ENCODE results near the gene PCDHA8. TPM values are rescaled to one million over a fixed set of nuclear protein-coding genes. Genes with fewer than 3 reads are reported as not detected.
"Not testable (repeated sequence)": the region's sequence is repeated elsewhere in the genome, so short reads cannot be mapped to it uniquely, and the experiment has no call there.

Gene PCDHA8
- total RNA-seq, 1 experiment from 2014 or later: 0.11 TPM

- Histone ChIP-seq H3K79me2 (ENCODE audit: low read length) (peaks cover 9% of the 10 kb centered on the region; the same call in 1 of the 2 replicates), H3K9me2 (replicated peaks; ENCODE audit: low read length) (no peaks in the 10 kb centered on the region), H3K27me3 (ENCODE audit: low read length) (no peaks in the 10 kb centered on the region), H3K4me1 (ENCODE audit: insufficient read depth, low read length) (peaks cover 14% of the 10 kb centered on the region), H3K36me3 (ENCODE audit: low read depth, low read length) (no peaks in the 10 kb centered on the region), H2AFZ (ENCODE audit: low read length) (peak within 1 kb of the TSS; percentile 96), H4K20me1 (ENCODE audit: low read length) (no peaks in the 10 kb centered on the region), H3K4me2 (ENCODE audit: low read length) (peak within 1 kb of the TSS; percentile 89), H3K27ac (ENCODE audit: low read length) (peak within 1 kb of the TSS; percentile 42; the same call in 1 of the 2 replicates), H3K9ac (ENCODE audit: low read length) (peak within 1 kb of the TSS; percentile 70), H3K9me3 (ENCODE audit: low read length) (no peaks in the 10 kb centered on the region), H3K4me3 (ENCODE audit: low read length) (peak within 1 kb of the TSS; percentile 86), H3F3A (ENCODE audit: low read length, unreplicated experiment) (no peaks in the 10 kb centered on the region)
- POLR2A ChIA-PET (ENCODE audit: unreplicated experiment): interaction anchor here (0.7 kb wide), 1 partner anchor 52 kb away, joined by 3 read pairs; no protein-coding TSS in a partner anchor
- peak; percentile 82 for DNase-seq
- intact Hi-C loops (cut with micrococcal nuclease): loop anchor here (1.0 to 2.0 kb wide), 4 partner anchors 34 to 165 kb away; partner anchors contain the start of genes PCDHA4, PCDHA8 and PCDHAC1
- CTCF ChIA-PET: interaction anchor here (0.5 to 1.4 kb wide), 3 partner anchors 34 to 165 kb away, joined by 4 to 17 read pairs (median 4); partner anchors contain the start of gene PCDHAC2
- TF ChIP-seq CTCF (conservative IDR thresholded peaks at IDR 0.05; ENCODE audit: low read depth, low read length): peak; percentile 67
- no peak for TF ChIP-seq EZH2phosphoT487 (IDR thresholded peaks at IDR 0.05; ENCODE audit: borderline replicate concordance, low read length)
- TF ChIP-seq EZH2 (IDR thresholded peaks at IDR 0.05; ENCODE audit: low read length, unreplicated experiment): no peak
- TSS peak; percentile 87 for BruUV-seq (replicated peaks)
- ATAC-seq: peak; percentile 80
Observed at GRCh38 chr5:140875085-140876065, 34.4 kb downstream of the PCDHA8 start, which contains the start of gene PCDHA12. PCDHA12 (plus strand) TSS chr5:140875308; CDS start chr5:140875473, 165 bp downstream.

GRCh38 chr5:140876541-140877261 is 35.7 kb downstream of the PCDHA8 start:
- POLR2A ChIA-PET (ENCODE audit: unreplicated experiment); DNase-seq; H2AFZ ChIP-seq (ENCODE audit: low read length); H3K9me3 ChIP-seq (ENCODE audit: low read length); H4K20me1 ChIP-seq (ENCODE audit: low read length); ATAC-seq; H3F3A ChIP-seq (ENCODE audit: low read length, unreplicated experiment); H3K27me3 ChIP-seq (ENCODE audit: low read length); H3K79me2 ChIP-seq (ENCODE audit: low read length); H3K9ac ChIP-seq (ENCODE audit: low read length); H3K9me2 ChIP-seq (replicated peaks; ENCODE audit: low read length); CTCF ChIA-PET; H3K36me3 ChIP-seq (ENCODE audit: low read depth, low read length); BruUV-seq (replicated peaks); H3K4me3 ChIP-seq (ENCODE audit: low read length); H3K27ac ChIP-seq (ENCODE audit: low read length); intact Hi-C loops (cut with micrococcal nuclease): not testable (repeated sequence)
- Histone ChIP-seq H3K4me1 (ENCODE audit: insufficient read depth, low read length) (peaks cover 22% of the 10 kb centered on the region), H3K4me2 (ENCODE audit: low read length) (0 out of 2 replicates have a peak overlapping the region, but pooled peaks have one; percentile 89)

GRCh38 chr5:140877262-140877581 is 36.2 kb downstream of the PCDHA8 start:
- H3K9me3 ChIP-seq (ENCODE audit: low read length): no peaks in the 10 kb centered on the region
- CTCF ChIA-PET: no interaction called here
- DNase-seq (no peak), ATAC-seq (no peak)
- H4K20me1 ChIP-seq (ENCODE audit: low read length): no peaks in the 10 kb centered on the region
- POLR2A ChIA-PET (ENCODE audit: unreplicated experiment): no interaction called here
- no peak overlapping the region for H3K4me2 ChIP-seq (ENCODE audit: low read length)
- BruUV-seq (replicated peaks): no TSS peak
- H2AFZ ChIP-seq (ENCODE audit: low read length): no peak overlapping the region
- intact Hi-C loops (cut with micrococcal nuclease): no loop called here
- TF ChIP-seq EZH2 (IDR thresholded peaks at IDR 0.05; ENCODE audit: low read length, unreplicated experiment): no peak
- H3F3A ChIP-seq (ENCODE audit: low read length, unreplicated experiment): no peaks in the 10 kb centered on the region
- H3K9me2 ChIP-seq (replicated peaks; ENCODE audit: low read length): no peaks in the 10 kb centered on the region
- H3K9ac ChIP-seq (ENCODE audit: low read length): no peak overlapping the region
- no peak overlapping the region for H3K27ac ChIP-seq (ENCODE audit: low read length)
- no peaks in the 10 kb centered on the region for H3K27me3 ChIP-seq (ENCODE audit: low read length)
- H3K36me3 ChIP-seq (ENCODE audit: low read depth, low read length): no peaks in the 10 kb centered on the region
- H3K4me1 ChIP-seq (ENCODE audit: insufficient read depth, low read length): peaks cover 23% of the 10 kb centered on the region
- no peak overlapping the region for H3K4me3 ChIP-seq (ENCODE audit: low read length)
- peaks cover 9% of the 10 kb centered on the region; the same call in 1 of the 2 replicates for H3K79me2 ChIP-seq (ENCODE audit: low read length)
